PFSK-1 (cell line): Measurements from ENCODE around the gene PI4KB.

ENCODE experiments used
- FOXP2 ChIP-seq: optimal IDR thresholded peaks from 2 replicates; pipeline ENCODE3; 2011; ENCODE audit warnings: borderline replicate concordance, control low read depth, inconsistent platforms; ENCODE audit not compliant: insufficient read depth; ENCODE audit errors: extremely low read length, extremely low read depth
- POLR2AphosphoS5 ChIP-seq: IDR thresholded peaks from 2 replicates; pipeline ENCODE4 v1.6.1; 2012; ENCODE audit warnings: low read depth, mild to moderate bottlenecking, control low read depth, low read length, moderate library complexity
- REST ChIP-seq, 2 experiments: IDR thresholded peaks; 2 replicates each; pipeline versions ENCODE4 v1.6.1 to v1.8.0; 2011 to 2012; ENCODE audit warnings: low read depth in 2 of 2, low read length in 2 of 2, control low read depth in 1 of 2, inconsistent platforms in 1 of 2, mild to moderate bottlenecking in 1 of 2, moderate library complexity in 1 of 2; ENCODE audit not compliant: insufficient read depth in 1 of 2
- SIN3A ChIP-seq: IDR thresholded peaks from 2 replicates; pipeline ENCODE4 v1.6.1; 2012; ENCODE audit warnings: mild to moderate bottlenecking, low read length, moderate library complexity, borderline replicate concordance; ENCODE audit not compliant: insufficient read depth
- TAF1 ChIP-seq: IDR thresholded peaks from 2 replicates; pipeline ENCODE4 v1.6.1; 2012; ENCODE audit warnings: low read length, control low read depth, borderline replicate concordance; ENCODE audit not compliant: insufficient read depth

- no peak for TF ChIP-seq REST (IDR thresholded peaks at IDR 0.05; ENCODE audit: insufficient read depth in 1 of 2, low read depth in 2 of 2, low read length in 2 of 2)
- TF ChIP-seq POLR2AphosphoS5 = no peak; the same call in 1 of the 2 replicates
- no peak for TF ChIP-seq TAF1
- no peak for TF ChIP-seq SIN3A
- TF ChIP-seq FOXP2 = no peak
These were observed 37.1 kb downstream of the PI4KB start for GRCh38 chr1:151289991-151290708.
